Gastroesophageal sphincter (tissue), 4 donors: Measurements from ENCODE around the gene NR2C2. TPM values are rescaled to one million over a fixed set of nuclear protein-coding genes. Genes with fewer than 3 reads are reported as not detected.
A peak's percentile ranks its signal among the peaks of the same experiment; 100 is the strongest.
"Not testable (repeated sequence)": the region's sequence is repeated elsewhere in the genome, so short reads cannot be mapped to it uniquely, and the experiment has no call there.

Experiments used
- ATAC-seq: fragments of 150-250 bp; one replicate; pipeline ENCODE4 v1.9.1; 2016; ENCODE audit warnings: mild to moderate bottlenecking, moderate library complexity
- H3K27ac ChIP-seq, 4 donors: fragments of 200-600 bp; sonication (generic) in 3 of 4; 1 replicate in 3 of 4; 2 replicates in 1 of 4; pipeline ENCODE4 v1.5.1; 2016 to 2019
- H3K27me3 ChIP-seq: fragments of 200-600 bp; sonication (generic); one replicate; pipeline ENCODE4 v1.5.1; 2019
- H3K36me3 ChIP-seq, 2 donors: fragments of 200-600 bp; sonication (generic); one replicate each; pipeline ENCODE4 v1.5.1; 2019; ENCODE audit warnings: control low read depth in 1 of 2
- H3K4me1 ChIP-seq, 3 donors: fragments of 200-600 bp; sonication (generic); 1 replicate in 2 of 3; 2 replicates in 1 of 3; pipeline ENCODE4 v1.5.1; 2016 to 2019; ENCODE audit warnings: control low read depth in 2 of 3
- H3K4me3 ChIP-seq, 2 donors: fragments of 200-600 bp; sonication (generic); one replicate each; pipeline ENCODE4 v1.5.1; 2019; ENCODE audit warnings: mild to moderate bottlenecking in 1 of 2, moderate library complexity in 1 of 2
- H3K9me3 ChIP-seq, 3 donors: fragments of 200-600 bp; sonication (generic); one replicate each; pipeline ENCODE4 v1.5.1; 2017 to 2019; ENCODE audit warnings: control low read depth in 2 of 3
- CTCF ChIP-seq, 4 experiments: fragments of 200-600 bp in 2 of 4; fragments of 450-650 bp in 2 of 4; sonication (generic) in 1 of 4; IDR thresholded peaks; one replicate each; pipeline ENCODE4 v1.5.1; 2017 to 2019; ENCODE audit warnings: antibody characterized with exemption in 4 of 4, mild to moderate bottlenecking in 2 of 4, moderate library complexity in 2 of 4
- EP300 ChIP-seq: sonication (generic); formaldehyde crosslinking; IDR thresholded peaks from one replicate; pipeline ENCODE4 v1.6.1; 2017; ENCODE audit warnings: antibody characterized with exemption, mild to moderate bottlenecking
- POLR2A ChIP-seq, 2 donors: fragments of 450-650 bp; IDR thresholded peaks; one replicate each; pipeline ENCODE4 v1.6.1; 2017; ENCODE audit warnings: antibody characterized with exemption in 2 of 2, mild to moderate bottlenecking in 2 of 2, moderate library complexity in 1 of 2
- POLR2AphosphoS5 ChIP-seq: sonication (generic); formaldehyde crosslinking; IDR thresholded peaks from one replicate; pipeline ENCODE4 v1.6.1; 2017; ENCODE audit warnings: antibody characterized with exemption
- WGBS, 2 donors: methylation state at CpG; one replicate each; pipeline ENCODE4 v1.1.5; 2018; ENCODE audit warnings: low coverage in 1 of 2; 5-methylcytosine and 5-hydroxymethylcytosine counted together
- total RNA-seq, 4 donors: library from RNA; depleted of rRNA; stranded (reverse); fragments of >200 nt; gene quantifications; one replicate each; pipeline ENCODE4 v1.1.0, GENCODE V29; 2016

The NR2C2 gene
- total RNA-seq, 4 donors from 2014 or later: 35.8 to 56.2 (median 40.7) TPM

- ATAC-seq: no peak
- Histone ChIP-seq H3K4me3 (no peak overlapping the region), H3K27me3 (no peaks in the 10 kb centered on the region), H3K27ac (no peak overlapping the region), H3K9me3 (no peaks in the 10 kb centered on the region), H3K36me3 (peaks cover 0 to 7% of the 10 kb centered on the region in 2 donors), H3K4me1 (no peaks in the 10 kb centered on the region)
- TF ChIP-seq EP300 (no peak), POLR2AphosphoS5 (no peak), POLR2A (IDR thresholded peaks at IDR 0.05) (no peak), CTCF (IDR thresholded peaks at IDR 0.05) (no peak)
- WGBS, 2 donors: 91 to 94% methylated on average over 1 of the region's 1 CpG
These were observed 50.6 kb downstream of the NR2C2 start for GRCh38 chr3:14997941-14998340.

- not testable (repeated sequence) for H3K4me3 ChIP-seq, H3K27ac ChIP-seq, H3K9me3 ChIP-seq, ATAC-seq, H3K4me1 ChIP-seq, H3K27me3 ChIP-seq
- H3K36me3 ChIP-seq: peaks cover 0 to 17% of the 10 kb centered on the region in 2 donors
- 79 to 95% methylated on average over 5 to 6 of the region's 6 CpGs for WGBS, 2 donors
These were observed 51.8 kb downstream of the NR2C2 start for GRCh38 chr3:14999182-14999581.

DNA sequence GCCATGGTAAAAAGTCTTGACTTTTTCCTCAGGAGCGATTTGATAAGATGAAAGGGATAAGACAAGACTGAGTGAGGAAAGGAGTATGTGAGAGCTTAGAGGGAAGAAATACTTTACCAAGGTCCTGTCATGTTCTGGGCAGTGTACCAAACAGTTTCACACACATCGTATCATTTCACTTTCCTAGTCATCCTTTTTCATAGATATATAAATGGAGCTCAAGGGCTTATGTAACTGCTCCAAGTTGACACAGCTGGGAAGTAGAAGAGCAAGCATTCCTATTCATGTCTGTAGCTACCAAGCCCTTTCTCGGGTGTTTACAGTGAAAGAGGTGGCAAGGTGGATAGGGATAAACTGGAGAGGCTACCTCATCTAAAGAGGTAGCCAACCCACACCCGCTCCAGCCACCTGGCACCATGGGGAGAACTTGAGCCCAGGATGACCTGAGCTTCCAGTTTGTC is 60.3 kb downstream of the NR2C2 start:
- peaks cover 0 to 56% of the 10 kb centered on the region in 2 donors for H3K36me3 ChIP-seq
- 57 to 62% methylated on average over 3 to 4 of the region's 4 CpGs for WGBS, 2 donors
- TF ChIP-seq CTCF (IDR thresholded peaks at IDR 0.05) (no peak), POLR2AphosphoS5 (peak; percentile 14)
- peak overlapping the region in 2 of 4 donors; percentile 12 to 40 for H3K27ac ChIP-seq
- H3K27me3 ChIP-seq: no peaks in the 10 kb centered on the region
- no peaks in the 10 kb centered on the region for H3K9me3 ChIP-seq
- H3K4me1 ChIP-seq: peaks cover 0 to 11% (median 0%) of the 10 kb centered on the region in 3 donors
- H3K4me3 ChIP-seq: no peak overlapping the region
- ATAC-seq: no peak

GRCh38 chr3:15009167-15009566 is 61.8 kb downstream of the NR2C2 start:
- TF ChIP-seq POLR2A (IDR thresholded peaks at IDR 0.05): no peak
- no peak for TF ChIP-seq EP300
- TF ChIP-seq CTCF (IDR thresholded peaks at IDR 0.05): no peak
- no peak for TF ChIP-seq POLR2AphosphoS5
- H3K4me1 ChIP-seq: peaks cover 0 to 11% (median 0%) of the 10 kb centered on the region in 3 donors
- no peak overlapping the region for H3K4me3 ChIP-seq
- H3K27me3 ChIP-seq: no peaks in the 10 kb centered on the region
- 95 to 100% methylated on average over 2 to 5 of the region's 5 CpGs for WGBS, 2 donors
- no peaks in the 10 kb centered on the region for H3K9me3 ChIP-seq
- peaks cover 0 to 61% of the 10 kb centered on the region in 2 donors for H3K36me3 ChIP-seq
- no peak overlapping the region for H3K27ac ChIP-seq
- no peak for ATAC-seq

DNA sequence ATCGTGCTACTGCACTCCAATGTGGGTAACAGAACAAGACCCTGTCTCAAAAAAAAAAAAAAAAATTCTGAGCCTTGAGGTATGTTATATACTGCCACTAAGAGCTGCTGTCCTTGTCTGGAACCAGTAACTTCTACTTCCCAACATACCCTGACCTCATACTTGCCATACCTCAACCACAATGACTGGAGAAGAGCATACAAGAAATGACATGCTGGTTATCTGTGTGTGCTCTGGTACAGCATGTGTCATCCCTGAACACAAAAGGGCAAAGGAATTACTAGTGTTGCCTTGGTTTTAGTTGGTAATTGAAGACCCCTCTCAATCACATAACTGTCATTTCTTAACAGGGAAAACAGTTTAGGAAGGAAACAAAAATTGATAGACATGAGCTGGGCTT is 63.3 kb downstream of the NR2C2 start:
- no peak overlapping the region for H3K27ac ChIP-seq
- H3K9me3 ChIP-seq: no peaks in the 10 kb centered on the region
- TF ChIP-seq EP300: no peak
- TF ChIP-seq POLR2AphosphoS5: no peak
- no peak for TF ChIP-seq POLR2A (IDR thresholded peaks at IDR 0.05)
- WGBS, 2 donors: 88% methylated on average over 1 of the region's 1 CpG; no CpG with 5 or more reads in 1 of the 2 donors
- peaks cover 0 to 11% (median 0%) of the 10 kb centered on the region in 3 donors for H3K4me1 ChIP-seq
- H3K27me3 ChIP-seq: no peaks in the 10 kb centered on the region
- H3K4me3 ChIP-seq: no peak overlapping the region
- ATAC-seq: no peak
- H3K36me3 ChIP-seq: peaks cover 0 to 62% of the 10 kb centered on the region in 2 donors

DNA sequence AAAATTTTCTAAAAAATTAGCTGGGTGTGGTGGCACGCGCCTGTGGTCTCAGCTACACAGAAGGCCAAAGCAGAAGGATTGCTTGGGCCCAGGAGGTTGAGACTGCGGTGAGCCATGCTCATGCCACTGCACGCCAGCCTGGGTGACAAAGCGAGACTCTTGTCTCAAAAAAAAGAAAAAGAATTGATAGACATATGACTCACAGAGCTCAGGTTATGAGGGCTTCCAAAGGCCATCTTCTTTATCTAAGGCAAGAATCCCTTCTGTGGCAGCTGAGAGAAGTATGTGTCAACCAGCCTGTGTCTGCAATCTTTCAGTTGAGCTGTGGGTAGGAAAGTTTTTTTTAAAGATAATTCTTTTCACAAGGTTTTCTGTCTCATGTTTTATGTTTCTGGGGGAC is 63.8 kb downstream of the NR2C2 start:
- H3K4me1 ChIP-seq: peaks cover 0 to 11% (median 0%) of the 10 kb centered on the region in 3 donors
- ATAC-seq: no peak
- 76 to 78% methylated on average over 4 of the region's 5 CpGs for WGBS, 2 donors
- H3K4me3 ChIP-seq: no peak overlapping the region
- H3K36me3 ChIP-seq: peaks cover 0 to 64% of the 10 kb centered on the region in 2 donors
- no peaks in the 10 kb centered on the region for H3K27me3 ChIP-seq
- TF ChIP-seq CTCF (IDR thresholded peaks at IDR 0.05) (no peak), POLR2AphosphoS5 (no peak), POLR2A (IDR thresholded peaks at IDR 0.05) (no peak), EP300 (no peak)
- no peaks in the 10 kb centered on the region for H3K9me3 ChIP-seq
- H3K27ac ChIP-seq: no peak overlapping the region
